BJ (cell line): Measurements from ENCODE around the gene C19orf25. TPM values are rescaled to one million over a fixed set of nuclear protein-coding genes. Genes with fewer than 3 reads are reported as not detected.

Source experiments
- CTCF ChIA-PET: fragments of 350-600 bp; formaldehyde crosslinking; extraction: SDS; loops from one replicate; lab custom pipeline; 2021; ENCODE audit warnings: antibody characterized with exemption, inconsistent platforms; lab: Yijun Ruan, JAX
- POLR2A ChIA-PET: fragments of 300-600 bp; sonication (Branson Sonifier 250); formaldehyde crosslinking; extraction: SDS; loops from one replicate; lab custom pipeline; 2021; ENCODE audit warnings: antibody characterized with exemption; lab: Charles Lee
- DNase-seq: peaks from one replicate; pipeline ENCODE4 v3.0.0-alpha.2; 2011; ENCODE audit warnings: low read depth
- H3K27me3 ChIP-seq: 2 replicates; pipeline ENCODE4 v1.6.0; 2011; ENCODE audit warnings: low read length; ENCODE audit not compliant: control insufficient read depth, insufficient read depth
- H3K36me3 ChIP-seq: 2 replicates; pipeline ENCODE4 v1.5.1; 2011; ENCODE audit warnings: low read length; ENCODE audit not compliant: control insufficient read depth, insufficient read depth
- H3K4me3 ChIP-seq: 2 replicates; pipeline ENCODE4 v1.5.1; 2011; ENCODE audit warnings: low read depth, mild to moderate bottlenecking, control low read depth, low read length
- polyA plus RNA-seq: library from polyadenylated mRNA; depleted of rRNA; stranded (reverse); fragments of >200 nt; gene quantifications from 2 replicates; pipeline ENCODE4 v1.2.3, GENCODE V29; 2011
- TF ChIP-seq, protein P1 (sequence below): IDR thresholded peaks from 2 replicates; pipeline ENCODE4 v1.5.1; 2011; ENCODE audit warnings: low read depth, mild to moderate bottlenecking, control low read depth, inconsistent platforms, low read length, moderate library complexity; ENCODE audit not compliant: insufficient read depth

Gene C19orf25
- polyA plus RNA-seq, 1 experiment, result 32.6 TPM

DNA sequence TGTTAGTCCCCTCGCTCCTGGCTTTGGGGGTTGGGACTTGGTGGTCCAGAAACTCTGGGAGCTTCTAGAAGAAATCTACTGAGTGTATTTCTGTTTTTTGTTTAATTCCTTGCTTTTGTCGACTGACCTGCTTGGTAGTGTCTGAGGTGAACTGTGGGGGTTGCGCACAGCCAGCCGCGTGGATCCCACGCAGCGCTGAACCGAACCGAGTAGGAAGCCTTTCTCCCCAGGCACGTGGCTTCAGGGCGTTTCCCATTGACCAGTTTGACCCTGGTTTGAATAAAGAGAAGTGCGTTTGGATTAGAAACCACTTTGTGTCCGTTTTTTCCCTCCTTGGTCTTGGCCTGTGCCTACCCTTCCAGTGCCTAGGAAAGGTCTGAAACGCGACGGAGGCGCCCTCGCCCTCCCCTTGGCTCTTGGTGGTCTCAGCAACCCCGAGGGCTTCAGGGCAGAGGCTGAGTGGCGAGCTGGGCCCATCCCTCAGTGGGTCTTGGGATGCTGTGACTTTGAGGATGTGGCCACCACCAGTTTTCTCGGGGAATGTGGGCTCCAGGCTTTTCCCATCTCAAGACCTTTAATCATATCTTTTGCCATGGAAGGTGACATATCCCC is 43.5 kb downstream of the C19orf25 start:
- Histone ChIP-seq H3K27me3 (no peaks in the 10 kb centered on the region), H3K36me3 (peaks cover 44% of the 10 kb centered on the region), H3K4me3 (no peak overlapping the region)
- ChIA-PET POLR2A (no interaction called here), CTCF (interaction anchor here (2.4 kb wide), 1 partner anchor 9 kb away, joined by 11 read pairs; no protein-coding TSS in a partner anchor)
- no peak for DNase-seq
- TF ChIP-seq, protein P1, sequence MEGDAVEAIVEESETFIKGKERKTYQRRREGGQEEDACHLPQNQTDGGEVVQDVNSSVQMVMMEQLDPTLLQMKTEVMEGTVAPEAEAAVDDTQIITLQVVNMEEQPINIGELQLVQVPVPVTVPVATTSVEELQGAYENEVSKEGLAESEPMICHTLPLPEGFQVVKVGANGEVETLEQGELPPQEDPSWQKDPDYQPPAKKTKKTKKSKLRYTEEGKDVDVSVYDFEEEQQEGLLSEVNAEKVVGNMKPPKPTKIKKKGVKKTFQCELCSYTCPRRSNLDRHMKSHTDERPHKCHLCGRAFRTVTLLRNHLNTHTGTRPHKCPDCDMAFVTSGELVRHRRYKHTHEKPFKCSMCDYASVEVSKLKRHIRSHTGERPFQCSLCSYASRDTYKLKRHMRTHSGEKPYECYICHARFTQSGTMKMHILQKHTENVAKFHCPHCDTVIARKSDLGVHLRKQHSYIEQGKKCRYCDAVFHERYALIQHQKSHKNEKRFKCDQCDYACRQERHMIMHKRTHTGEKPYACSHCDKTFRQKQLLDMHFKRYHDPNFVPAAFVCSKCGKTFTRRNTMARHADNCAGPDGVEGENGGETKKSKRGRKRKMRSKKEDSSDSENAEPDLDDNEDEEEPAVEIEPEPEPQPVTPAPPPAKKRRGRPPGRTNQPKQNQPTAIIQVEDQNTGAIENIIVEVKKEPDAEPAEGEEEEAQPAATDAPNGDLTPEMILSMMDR, result no peak

- DNase-seq, result no peak
- POLR2A ChIA-PET, result no interaction called here
Observed at GRCh38 chr19:1434577-1435060, 44.4 kb downstream of the C19orf25 start.

GRCh38 chr19:1434040-1434366 is 45.0 kb downstream of the C19orf25 start:
- POLR2A ChIA-PET, result no interaction called here
- peaks cover 48% of the 10 kb centered on the region for H3K36me3 ChIP-seq
- TF ChIP-seq, protein P1, result no peak
- DNase-seq, result no peak
- H3K27me3 ChIP-seq, result no peaks in the 10 kb centered on the region
- H3K4me3 ChIP-seq, result no peak overlapping the region
- CTCF ChIA-PET, result no interaction called here

More at GRCh38 chr19:1434577-1435060, 44.4 kb downstream of the C19orf25 start:
- H3K4me3 ChIP-seq, result no peak overlapping the region
- TF ChIP-seq, protein P1, result no peak
- peaks cover 44% of the 10 kb centered on the region for H3K36me3 ChIP-seq
- CTCF ChIA-PET, result interaction anchor here (2.4 kb wide), 1 partner anchor 10 kb away, joined by 11 read pairs; no protein-coding TSS in a partner anchor
- no peaks in the 10 kb centered on the region for H3K27me3 ChIP-seq

DNA sequence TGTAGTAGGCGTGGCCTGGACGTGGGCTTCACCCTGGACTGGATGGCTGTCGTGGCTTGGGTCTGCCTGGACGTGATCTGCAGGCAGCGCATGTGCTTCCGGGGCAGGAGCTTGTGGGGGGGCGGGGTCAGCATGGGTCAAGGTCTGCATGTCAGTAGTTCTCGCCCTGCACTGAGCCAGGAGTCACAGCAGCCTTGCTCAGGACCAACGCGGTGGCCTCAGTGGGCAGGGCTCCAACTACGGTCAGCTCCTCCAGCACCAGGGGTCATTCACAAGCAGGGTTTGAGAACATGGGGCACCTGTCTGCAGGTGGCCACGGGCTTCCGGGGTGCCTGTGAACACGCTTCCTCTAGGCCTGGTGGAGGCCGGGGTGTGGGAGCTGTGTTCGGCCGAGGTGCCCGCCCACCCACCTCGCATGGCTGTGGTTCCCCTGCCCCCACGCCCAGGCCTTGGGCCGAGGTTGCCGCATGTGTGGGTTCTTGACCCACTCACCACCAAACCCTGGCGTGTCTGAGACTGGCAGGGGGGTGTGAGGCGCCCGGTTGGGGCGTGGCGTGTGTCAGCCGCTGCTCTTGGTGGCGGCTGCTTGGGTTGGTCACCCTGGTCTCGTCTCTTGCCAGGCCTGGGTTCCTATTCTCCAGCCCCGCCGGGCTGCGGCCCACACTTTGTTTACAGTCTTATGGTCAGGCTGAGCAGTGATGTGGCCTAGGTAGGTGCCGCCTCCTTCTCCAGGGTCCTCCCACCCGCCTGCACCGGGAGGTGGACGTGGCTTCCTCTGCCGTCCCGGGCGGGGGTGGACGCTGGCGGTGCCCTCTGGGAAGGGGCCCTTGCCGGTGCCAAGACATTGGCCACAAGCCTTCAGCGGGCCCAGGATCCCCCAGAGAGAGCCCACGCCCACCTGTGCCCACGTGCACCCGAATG is 45.6 kb downstream of the C19orf25 start:
- TF ChIP-seq, protein P1, result no peak
- CTCF ChIA-PET, result interaction anchor here (1.2 kb wide), 1 partner anchor 14 kb away, joined by 3 read pairs; no protein-coding TSS in a partner anchor
- POLR2A ChIA-PET, result no interaction called here
- peaks cover 52% of the 10 kb centered on the region for H3K36me3 ChIP-seq
- H3K4me3 ChIP-seq, result no peak overlapping the region
- no peaks in the 10 kb centered on the region for H3K27me3 ChIP-seq
- no peak for DNase-seq

GRCh38 chr19:1432507-1432887 is 46.5 kb downstream of the C19orf25 start:
- TF ChIP-seq, protein P1, result no peak
- ChIA-PET CTCF (interaction anchor here (1.1 to 1.2 kb wide), 2 partner anchors 14 to 15 kb away, joined by 3 to 4 read pairs; no protein-coding TSS in a partner anchor), POLR2A (no interaction called here)
- H3K27me3 ChIP-seq, result no peaks in the 10 kb centered on the region
- no peak for DNase-seq
- peaks cover 54% of the 10 kb centered on the region for H3K36me3 ChIP-seq
- H3K4me3 ChIP-seq, result no peak overlapping the region
